GM19035 (cell line): ENCODE data around the gene LHFPL2.
"Not testable (repeated sequence)": the region's sequence is repeated elsewhere in the genome, so short reads cannot be mapped to it uniquely, and the experiment has no call there.

Experiments used
- ATAC-seq: cut with Tn5 transposase; IDR thresholded peaks from one replicate; pipeline ENCODE4 v1.9.1; 2021; ENCODE audit not compliant: unreplicated experiment

The LHFPL2 gene

DNA sequence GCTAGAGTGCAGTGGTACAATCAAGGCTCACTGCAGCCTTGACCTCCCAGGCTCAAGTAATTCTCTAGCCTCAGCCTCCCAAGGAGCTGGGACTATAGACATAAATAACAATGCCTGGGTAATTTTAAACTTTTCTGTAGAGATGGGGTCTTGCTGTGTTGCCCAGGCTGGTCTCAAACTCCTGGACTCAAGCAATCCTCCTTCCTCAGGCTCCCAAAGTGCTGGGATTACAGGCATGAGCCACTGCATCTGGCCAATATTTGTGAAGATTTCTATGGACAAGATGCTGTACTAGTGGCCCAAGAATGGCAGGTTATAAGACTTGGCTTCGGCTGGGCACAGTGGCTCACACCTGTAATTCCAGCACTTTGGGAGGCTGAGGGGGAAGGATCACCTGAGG, 18.4 kb upstream of the LHFPL2 start:
- not testable (repeated sequence) for ATAC-seq

- ATAC-seq: no peak
Observed at GRCh38 chr5:78666041-78666444, 17.5 kb upstream of the LHFPL2 start.

GRCh38 chr5:78665534-78665933, 17.0 kb upstream of the LHFPL2 start:
- no peak for ATAC-seq

DNA sequence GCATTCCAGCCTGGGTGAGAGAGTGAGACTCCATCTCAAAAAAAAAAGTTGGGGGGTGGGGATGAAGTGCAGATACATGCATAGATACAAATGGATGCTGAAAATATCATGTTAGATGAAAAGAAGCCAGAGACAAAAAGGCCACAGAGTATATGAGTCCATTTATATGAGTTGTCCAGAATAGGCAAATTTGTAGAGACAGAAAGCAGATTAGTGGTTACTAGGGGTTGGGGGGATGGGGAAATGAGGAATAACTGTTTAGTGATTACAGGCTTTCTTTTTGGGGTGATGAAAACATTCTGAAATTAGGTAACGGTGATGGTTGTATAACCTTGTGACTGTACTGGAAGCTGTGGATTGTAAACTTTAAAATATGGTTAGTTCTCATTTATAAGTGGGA, 13.8 kb upstream of the LHFPL2 start:
- no peak for ATAC-seq

DNA sequence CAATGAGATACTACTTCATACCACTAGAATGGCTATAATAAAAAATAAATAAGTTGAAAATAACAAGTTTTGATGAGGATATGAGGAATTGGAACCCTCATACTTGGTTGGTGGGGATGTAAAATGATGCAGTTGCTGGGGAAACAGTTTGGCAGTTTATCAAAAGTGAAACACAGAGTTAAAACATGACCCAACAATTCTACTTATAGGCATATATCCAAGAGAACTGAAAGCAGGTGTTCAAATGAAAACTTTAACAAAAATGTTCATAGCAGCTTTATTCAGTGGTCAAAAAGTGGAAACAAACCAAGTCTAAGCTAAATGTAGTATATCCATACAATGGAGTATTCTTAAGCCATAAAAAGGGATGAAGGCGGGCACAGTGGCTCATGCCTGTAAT, 13.1 kb upstream of the LHFPL2 start:
- ATAC-seq: peak; percentile 67

GRCh38 chr5:78661044-78661443, 12.5 kb upstream of the LHFPL2 start:
- no peak for ATAC-seq

DNA sequence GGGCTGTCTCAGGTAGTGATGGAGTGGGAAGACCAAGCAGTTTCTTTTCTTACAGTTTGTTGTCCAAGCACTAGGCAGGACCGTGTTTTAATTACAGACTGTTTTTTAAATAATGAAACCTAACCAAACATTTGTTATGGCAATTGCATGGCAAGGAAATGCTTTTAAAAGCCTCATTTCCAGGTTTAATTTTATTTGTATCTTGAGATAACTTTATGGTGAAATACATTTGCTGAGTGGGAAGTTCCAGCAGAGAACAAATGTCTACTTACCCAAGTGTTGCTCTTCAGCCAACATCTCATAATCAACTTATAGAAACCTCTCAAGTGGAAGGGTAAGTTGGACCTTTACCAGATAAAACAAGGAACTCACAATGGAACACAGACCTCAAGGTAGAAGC, 11.8 kb upstream of the LHFPL2 start:
- no peak for ATAC-seq

GRCh38 chr5:78659714-78660113, 11.1 kb upstream of the LHFPL2 start:
- no peak for ATAC-seq

DNA sequence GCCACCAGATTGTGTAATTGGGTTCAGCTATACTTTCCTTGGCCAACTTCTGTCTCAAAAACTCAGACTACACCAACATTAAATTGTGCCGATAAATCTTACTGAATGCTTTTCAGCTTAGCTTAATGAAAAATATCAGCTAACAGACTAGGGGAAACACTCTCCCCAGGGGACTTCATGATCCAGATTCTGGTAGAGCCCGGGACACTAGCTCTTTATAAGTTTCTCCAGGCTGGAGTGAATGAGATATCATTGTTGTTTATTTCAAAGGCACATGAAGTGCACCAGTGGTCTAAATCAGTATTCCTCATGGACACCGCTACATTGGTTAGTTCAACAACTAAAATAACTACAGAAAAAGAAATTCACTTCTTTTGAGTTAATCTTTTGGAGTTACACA, 10.5 kb upstream of the LHFPL2 start:
- no peak for ATAC-seq

DNA sequence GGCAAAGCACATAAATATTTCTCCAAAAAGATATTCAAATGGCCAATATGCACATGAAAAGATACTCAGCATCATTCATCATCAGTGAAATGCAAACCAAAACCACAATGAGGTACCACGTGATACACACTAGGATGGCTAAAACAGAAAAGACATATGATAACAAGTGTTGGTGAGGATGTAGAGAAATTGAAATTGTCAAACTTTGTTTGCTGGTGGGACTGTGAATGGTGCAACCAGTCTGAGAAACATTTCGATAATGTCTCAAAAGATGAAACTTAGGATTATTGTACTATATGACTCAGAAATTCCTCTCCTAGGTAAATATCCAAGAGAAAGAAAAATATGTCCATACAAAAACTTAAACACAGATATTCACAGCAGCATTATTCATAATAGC, 8.6 kb upstream of the LHFPL2 start:
- ATAC-seq: no peak

DNA sequence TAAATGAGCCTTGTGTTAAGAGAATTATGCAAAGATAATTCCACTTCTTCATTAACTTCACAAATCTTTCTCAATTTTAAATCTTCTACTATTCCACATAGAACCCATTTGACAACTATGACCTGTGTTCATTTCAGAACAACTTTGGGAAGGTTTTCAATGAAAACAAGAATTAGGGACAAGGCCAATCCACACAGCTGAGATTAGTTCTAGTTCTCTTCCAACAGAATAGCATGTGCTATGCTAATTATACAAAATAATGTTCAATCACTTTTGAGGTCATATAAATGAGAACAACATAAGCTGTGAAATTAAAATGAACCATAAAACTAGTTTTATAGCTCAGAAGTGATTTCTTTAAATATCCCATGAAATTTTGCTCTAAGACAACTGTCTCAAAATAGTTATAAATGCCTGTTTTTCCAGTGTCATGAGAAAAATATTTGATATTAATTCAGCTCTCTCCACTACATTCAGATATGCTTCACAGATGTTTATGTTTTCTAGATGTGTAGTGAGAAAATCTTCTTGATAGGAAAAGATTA, 7.2 kb upstream of the LHFPL2 start:
- no peak for ATAC-seq

DNA sequence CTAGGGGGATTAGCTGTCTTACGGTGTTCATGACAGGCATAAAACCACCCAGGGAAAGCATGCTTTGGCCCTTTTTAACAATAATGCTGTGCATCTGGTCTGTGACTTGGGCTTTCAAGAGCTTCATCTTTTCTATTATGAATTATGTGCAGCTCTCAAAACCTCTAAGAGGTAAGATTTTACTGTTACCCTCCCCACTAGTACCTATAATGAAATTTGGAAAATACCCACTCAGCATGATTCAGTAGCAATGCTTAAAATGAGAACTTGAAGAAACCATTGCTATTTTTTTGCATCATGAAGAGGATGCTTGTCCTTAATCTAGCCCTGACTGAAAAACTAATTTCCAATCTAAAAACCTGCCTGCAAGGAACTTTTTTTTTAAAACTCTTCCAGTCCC, 5.8 kb upstream of the LHFPL2 start:
- ATAC-seq: no peak

- ATAC-seq: no peak
Observed at GRCh38 chr5:78653681-78654366, 5.3 kb upstream of the LHFPL2 start.

DNA sequence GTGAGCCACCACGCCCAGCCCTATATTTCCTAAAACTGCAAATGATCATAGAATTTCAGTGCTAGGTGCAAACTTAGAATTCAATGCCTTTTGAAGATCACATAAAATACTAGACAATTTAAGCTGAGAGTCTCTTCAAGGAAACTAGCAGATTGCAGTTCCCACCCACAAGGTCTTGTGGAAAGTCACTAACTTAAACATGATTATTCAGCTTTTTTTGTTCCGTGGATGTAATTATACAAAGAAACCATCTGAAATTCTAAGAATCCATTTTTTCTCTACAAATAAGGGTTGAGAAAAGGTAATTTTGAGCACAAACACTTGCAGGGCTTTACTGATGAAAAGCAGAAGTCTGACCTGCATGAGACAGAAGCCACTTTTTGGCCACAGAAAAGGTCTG, 4.5 kb upstream of the LHFPL2 start:
- ATAC-seq: no peak

DNA sequence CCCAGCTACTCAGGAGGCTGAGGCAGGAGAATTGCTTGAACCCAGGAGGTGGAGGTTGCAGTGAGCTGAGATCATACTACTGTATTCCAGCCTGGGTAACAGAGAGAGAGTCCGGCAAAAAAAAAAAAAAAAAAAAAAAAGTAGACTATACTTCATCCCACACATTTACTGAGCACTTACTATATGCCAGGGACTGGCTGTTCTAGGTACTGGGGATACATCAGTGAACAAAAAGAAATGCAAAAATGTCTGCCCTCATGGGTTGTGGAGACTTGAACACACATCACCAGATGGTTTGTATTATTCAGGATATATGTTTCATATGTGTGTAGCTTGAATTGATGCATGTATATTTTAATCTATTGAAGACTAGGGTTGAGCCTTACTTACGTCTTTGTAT, 2.9 kb upstream of the LHFPL2 start:
- ATAC-seq: no peak

DNA sequence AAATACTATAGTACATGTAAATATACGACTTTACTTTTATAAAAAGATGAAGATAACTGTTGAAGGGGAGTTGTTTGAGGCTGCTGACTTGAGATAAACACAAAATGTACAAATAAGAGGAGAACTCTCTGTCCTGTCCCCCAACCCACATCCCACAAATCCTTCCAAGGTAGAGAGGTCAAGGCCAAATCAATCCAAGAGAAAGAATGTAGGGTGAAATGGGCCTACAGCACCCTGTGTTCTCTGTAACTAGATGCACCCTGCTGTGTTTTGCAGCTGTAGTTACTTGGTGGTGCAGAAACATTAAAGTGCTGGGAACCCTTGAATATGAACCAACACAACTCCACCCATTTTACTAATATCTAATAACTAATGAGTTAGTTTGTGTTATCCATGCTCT, 2.0 kb upstream of the LHFPL2 start:
- no peak for ATAC-seq

GRCh38 chr5:78649861-78650496, 1.4 kb upstream of the LHFPL2 start:
- ATAC-seq: no peak

DNA sequence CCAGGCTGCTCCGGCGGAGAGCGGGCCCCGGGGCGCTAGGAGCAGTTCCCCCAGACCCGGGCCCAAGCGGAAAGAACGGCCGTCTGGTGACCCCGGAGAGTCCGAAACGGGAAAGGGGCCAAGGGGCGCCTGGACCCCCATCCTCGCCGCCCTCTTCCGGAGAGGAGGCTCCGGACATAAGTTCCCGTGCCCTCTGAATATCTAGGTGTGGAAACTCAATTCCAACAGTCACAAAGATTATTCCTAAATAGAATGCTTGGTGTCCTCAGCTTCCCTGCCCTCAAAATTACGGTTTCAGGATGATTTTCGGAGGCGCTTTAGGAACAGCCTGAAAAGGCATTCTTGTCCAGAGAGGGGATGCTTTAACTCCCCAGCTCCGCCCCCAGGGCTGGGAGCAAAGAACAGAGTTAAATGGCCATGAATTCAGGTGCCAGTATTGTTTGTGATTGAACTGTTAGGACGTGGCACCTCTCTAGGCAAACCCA, 681 bp upstream of the LHFPL2 start:
- ATAC-seq: no peak

DNA sequence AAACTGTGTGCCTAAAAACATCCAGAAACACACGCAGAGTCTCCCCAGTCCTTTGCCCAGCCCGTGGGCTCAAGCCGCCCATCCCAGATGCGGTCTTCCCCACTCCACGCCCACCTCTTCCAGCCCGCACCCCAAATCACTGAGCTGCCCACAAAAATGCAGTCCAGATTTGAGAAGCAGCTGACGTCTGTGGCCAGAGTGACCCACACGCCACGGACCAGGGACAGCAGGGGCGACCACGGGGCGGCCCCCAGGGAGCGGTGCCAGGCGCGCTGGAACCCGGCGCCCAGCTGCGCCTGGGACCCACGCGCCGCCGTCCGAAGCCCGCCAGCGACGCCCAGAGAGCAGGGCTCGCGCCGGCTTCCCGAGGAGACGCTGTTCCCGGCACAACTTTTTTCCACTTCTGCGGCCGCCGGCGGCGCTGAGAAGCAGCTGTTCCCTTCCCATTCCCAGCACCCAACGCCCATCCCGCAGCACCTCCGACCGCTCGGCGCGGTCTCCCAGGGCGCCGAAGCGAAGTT, 674 bp downstream of the LHFPL2 start:
- ATAC-seq: peak; percentile 39

DNA sequence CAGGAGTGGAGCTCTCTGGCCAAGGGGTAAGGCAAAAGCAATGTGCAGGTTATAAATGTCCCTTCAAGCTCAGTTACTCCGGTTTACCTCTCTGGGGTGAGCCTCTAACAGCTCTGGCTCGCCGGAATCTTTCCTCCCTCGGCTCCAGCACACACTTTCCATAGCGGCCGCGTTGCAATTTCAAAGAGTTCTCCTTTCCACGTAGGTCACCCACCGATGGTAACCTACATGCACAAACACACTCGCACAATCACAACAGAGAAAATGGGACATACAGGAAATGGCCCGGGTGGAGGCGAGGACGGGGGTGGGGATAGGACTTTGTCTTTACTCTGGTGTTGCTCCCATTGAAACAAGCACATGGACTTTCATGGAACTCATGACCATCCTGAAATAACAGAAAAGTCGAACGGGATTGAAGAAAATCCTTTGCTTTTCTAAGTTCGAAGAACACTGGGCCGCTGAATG, 1.2 kb downstream of the LHFPL2 start:
- no peak for ATAC-seq

GRCh38 chr5:78644741-78645300, 3.8 kb downstream of the LHFPL2 start:
- no peak for ATAC-seq

- no peak for ATAC-seq
Observed at GRCh38 chr5:78644129-78644528, 4.4 kb downstream of the LHFPL2 start.
